ENCODE results near the gene IQCH. TPM values are rescaled to one million over a fixed set of nuclear protein-coding genes. Genes with fewer than 3 reads are reported as not detected.
"Not testable (repeated sequence)": the region's sequence is repeated elsewhere in the genome, so short reads cannot be mapped to it uniquely, and the experiment has no call there.

The IQCH gene
- total RNA-seq, 1 donor from 2014 or later = 4.5 TPM

- TF ChIP-seq CTCF (IDR thresholded peaks at IDR 0.05; ENCODE audit: partially characterized antibody, unreplicated experiment) = no peak
- Mint-ChIP-seq H3K27me3 (ENCODE audit: unreplicated experiment) (no peaks in the 10 kb centered on the region), H3K4me1 (ENCODE audit: low read depth, unreplicated experiment) (peaks cover 18% of the 10 kb centered on the region), H3K4me3 (ENCODE audit: unreplicated experiment) (no peak overlapping the region), H3K36me3 (ENCODE audit: unreplicated experiment) (peaks cover 5% of the 10 kb centered on the region), H3K27ac (ENCODE audit: unreplicated experiment) (no peak overlapping the region), H3K9me3 (ENCODE audit: unreplicated experiment) (no peaks in the 10 kb centered on the region)
- DNase-seq = no peak
Observed at GRCh38 chr15:67242708-67243111, 11.9 kb upstream of the IQCH start.

- Mint-ChIP-seq H3K36me3 (ENCODE audit: unreplicated experiment) (peaks cover 5% of the 10 kb centered on the region), H3K4me1 (ENCODE audit: low read depth, unreplicated experiment) (peaks cover 16% of the 10 kb centered on the region), H3K9me3 (ENCODE audit: unreplicated experiment) (no peaks in the 10 kb centered on the region), H3K27ac (ENCODE audit: unreplicated experiment) (no peak overlapping the region), H3K4me3 (ENCODE audit: unreplicated experiment) (no peak overlapping the region), H3K27me3 (ENCODE audit: unreplicated experiment) (no peaks in the 10 kb centered on the region)
- DNase-seq = no peak
- no peak for TF ChIP-seq CTCF (IDR thresholded peaks at IDR 0.05; ENCODE audit: partially characterized antibody, unreplicated experiment)
Observed at GRCh38 chr15:67244971-67245478, 9.6 kb upstream of the IQCH start.

- not testable (repeated sequence) for H3K27ac Mint-ChIP-seq (ENCODE audit: unreplicated experiment); H3K27me3 Mint-ChIP-seq (ENCODE audit: unreplicated experiment); H3K36me3 Mint-ChIP-seq (ENCODE audit: unreplicated experiment); DNase-seq; H3K4me1 Mint-ChIP-seq (ENCODE audit: low read depth, unreplicated experiment); H3K9me3 Mint-ChIP-seq (ENCODE audit: unreplicated experiment); H3K4me3 Mint-ChIP-seq (ENCODE audit: unreplicated experiment)
Observed at GRCh38 chr15:67246606-67247005, 8.0 kb upstream of the IQCH start.

- Mint-ChIP-seq H3K4me1 (ENCODE audit: low read depth, unreplicated experiment) (no peaks in the 10 kb centered on the region), H3K9me3 (ENCODE audit: unreplicated experiment) (no peaks in the 10 kb centered on the region), H3K27ac (ENCODE audit: unreplicated experiment) (no peak overlapping the region), H3K27me3 (ENCODE audit: unreplicated experiment) (no peaks in the 10 kb centered on the region), H3K4me3 (ENCODE audit: unreplicated experiment) (no peak overlapping the region), H3K36me3 (ENCODE audit: unreplicated experiment) (peaks cover 5% of the 10 kb centered on the region)
- DNase-seq = no peak
- TF ChIP-seq CTCF (IDR thresholded peaks at IDR 0.05; ENCODE audit: partially characterized antibody, unreplicated experiment) = no peak
Observed at GRCh38 chr15:67248011-67248505, 6.5 kb upstream of the IQCH start.

GRCh38 chr15:67249830-67250229 lies 4.8 kb upstream of the IQCH start:
- Mint-ChIP-seq H3K4me3 (ENCODE audit: unreplicated experiment) (no peak overlapping the region), H3K9me3 (ENCODE audit: unreplicated experiment) (no peaks in the 10 kb centered on the region), H3K36me3 (ENCODE audit: unreplicated experiment) (peaks cover 5% of the 10 kb centered on the region), H3K27ac (ENCODE audit: unreplicated experiment) (no peak overlapping the region), H3K4me1 (ENCODE audit: low read depth, unreplicated experiment) (no peaks in the 10 kb centered on the region), H3K27me3 (ENCODE audit: unreplicated experiment) (no peaks in the 10 kb centered on the region)
- TF ChIP-seq CTCF (IDR thresholded peaks at IDR 0.05; ENCODE audit: partially characterized antibody, unreplicated experiment) = no peak
- DNase-seq = no peak
